ENCODE measurements around the gene TOM1. TPM values are rescaled to one million over a fixed set of nuclear protein-coding genes. Genes with fewer than 3 reads are reported as not detected.
A peak's percentile ranks its signal among the peaks of the same experiment; 100 is the strongest.

Gene TOM1
- total RNA-seq, 1 donor from 2014 or later: 61.5 TPM

DNA sequence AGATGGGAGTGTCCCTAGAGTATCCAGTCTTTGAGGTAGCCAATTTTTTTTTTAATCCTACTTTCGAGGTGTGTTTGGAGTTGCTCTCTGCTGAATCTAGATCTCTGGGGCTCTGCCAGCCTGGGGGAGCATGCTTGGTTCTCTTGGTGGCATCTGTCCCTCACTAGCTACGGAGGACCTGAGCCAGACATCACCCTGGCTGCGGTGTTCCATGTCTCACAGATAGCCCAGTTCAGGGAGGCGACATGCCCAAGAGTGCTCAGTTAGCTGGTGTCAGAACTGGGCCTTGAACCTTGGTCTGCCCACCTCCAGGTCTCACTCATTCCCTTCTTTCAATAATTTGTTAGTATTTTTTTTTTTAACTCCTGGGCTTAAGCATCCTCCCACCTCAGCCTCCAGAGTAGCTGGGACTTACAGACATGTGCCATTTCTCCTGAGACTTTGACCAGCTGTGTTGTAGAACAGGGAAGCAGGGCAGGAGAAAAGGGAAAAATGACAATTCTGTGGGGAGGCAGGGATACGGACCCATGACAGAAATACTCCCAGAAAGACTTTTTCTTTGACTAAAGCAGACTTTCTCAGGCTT is 81.8 kb downstream of the TOM1 start:
- H3K36me3 ChIP-seq (ENCODE audit: control insufficient read depth, insufficient read depth, low read length): peaks cover 2% of the 10 kb centered on the region
- TF ChIP-seq, protein P1, sequence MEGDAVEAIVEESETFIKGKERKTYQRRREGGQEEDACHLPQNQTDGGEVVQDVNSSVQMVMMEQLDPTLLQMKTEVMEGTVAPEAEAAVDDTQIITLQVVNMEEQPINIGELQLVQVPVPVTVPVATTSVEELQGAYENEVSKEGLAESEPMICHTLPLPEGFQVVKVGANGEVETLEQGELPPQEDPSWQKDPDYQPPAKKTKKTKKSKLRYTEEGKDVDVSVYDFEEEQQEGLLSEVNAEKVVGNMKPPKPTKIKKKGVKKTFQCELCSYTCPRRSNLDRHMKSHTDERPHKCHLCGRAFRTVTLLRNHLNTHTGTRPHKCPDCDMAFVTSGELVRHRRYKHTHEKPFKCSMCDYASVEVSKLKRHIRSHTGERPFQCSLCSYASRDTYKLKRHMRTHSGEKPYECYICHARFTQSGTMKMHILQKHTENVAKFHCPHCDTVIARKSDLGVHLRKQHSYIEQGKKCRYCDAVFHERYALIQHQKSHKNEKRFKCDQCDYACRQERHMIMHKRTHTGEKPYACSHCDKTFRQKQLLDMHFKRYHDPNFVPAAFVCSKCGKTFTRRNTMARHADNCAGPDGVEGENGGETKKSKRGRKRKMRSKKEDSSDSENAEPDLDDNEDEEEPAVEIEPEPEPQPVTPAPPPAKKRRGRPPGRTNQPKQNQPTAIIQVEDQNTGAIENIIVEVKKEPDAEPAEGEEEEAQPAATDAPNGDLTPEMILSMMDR (IDR thresholded peaks at IDR 0.05; ENCODE audit: insufficient read depth, low read length, poor library complexity, severe bottlenecking): no peak
- no peak for DNase-seq (ENCODE audit: low read depth)
- peak overlapping the region; percentile 49 for H3K4me3 ChIP-seq (ENCODE audit: low read depth, low read length)
- H3K27me3 ChIP-seq (ENCODE audit: control insufficient read depth, insufficient read depth, low read length): no peaks in the 10 kb centered on the region

DNA sequence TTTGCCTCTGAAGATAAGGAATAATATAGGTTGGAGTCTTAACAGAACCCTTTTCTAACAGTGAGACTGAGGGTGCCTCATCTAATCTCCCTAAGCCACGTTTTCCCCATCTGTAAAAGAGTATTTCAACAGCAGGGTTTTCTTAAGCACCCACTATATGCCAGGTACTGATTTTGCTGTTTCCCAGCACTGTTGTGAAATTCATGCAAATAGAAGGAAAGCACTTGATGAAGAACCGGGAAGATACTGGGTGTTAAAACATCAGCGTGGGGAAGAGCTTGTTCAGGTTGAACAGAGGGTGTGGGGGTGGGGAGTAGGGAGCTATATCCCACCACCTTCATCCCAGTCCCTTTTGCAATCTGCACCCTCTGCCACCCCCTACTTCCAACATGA is 84.0 kb downstream of the TOM1 start:
- DNase-seq (ENCODE audit: low read depth): no peak
- Histone ChIP-seq H3K27me3 (ENCODE audit: control insufficient read depth, insufficient read depth, low read length) (no peaks in the 10 kb centered on the region), H3K36me3 (ENCODE audit: control insufficient read depth, insufficient read depth, low read length) (peaks cover 2% of the 10 kb centered on the region), H3K4me3 (ENCODE audit: low read depth, low read length) (no peak overlapping the region)
- TF ChIP-seq, protein P1 (IDR thresholded peaks at IDR 0.05; ENCODE audit: insufficient read depth, low read length, poor library complexity, severe bottlenecking): no peak

DNA sequence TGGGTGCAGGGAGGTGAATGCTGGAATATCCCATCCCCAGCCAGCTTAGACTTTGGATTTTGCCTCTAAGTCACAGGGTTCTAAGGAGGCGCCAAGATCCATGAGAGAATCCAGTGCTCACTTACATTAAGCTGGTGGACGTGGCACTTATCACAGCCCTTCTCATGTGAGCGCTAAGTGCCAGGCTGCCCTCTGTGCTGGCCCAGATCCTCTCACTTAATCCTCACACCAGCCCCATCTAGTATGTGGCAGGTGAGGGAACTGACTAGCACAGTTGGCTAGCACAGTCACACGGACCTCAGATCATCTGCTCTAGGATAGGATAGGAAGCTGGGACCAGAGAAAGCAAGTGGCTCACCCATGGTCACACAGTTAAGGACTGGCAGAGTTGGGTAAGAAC is 84.8 kb downstream of the TOM1 start:
- TF ChIP-seq, protein P1 (IDR thresholded peaks at IDR 0.05; ENCODE audit: insufficient read depth, low read length, poor library complexity, severe bottlenecking): no peak
- Histone ChIP-seq H3K4me3 (ENCODE audit: low read depth, low read length) (no peak overlapping the region), H3K36me3 (ENCODE audit: control insufficient read depth, insufficient read depth, low read length) (peaks cover 2% of the 10 kb centered on the region), H3K27me3 (ENCODE audit: control insufficient read depth, insufficient read depth, low read length) (no peaks in the 10 kb centered on the region)
- DNase-seq (ENCODE audit: low read depth): no peak

DNA sequence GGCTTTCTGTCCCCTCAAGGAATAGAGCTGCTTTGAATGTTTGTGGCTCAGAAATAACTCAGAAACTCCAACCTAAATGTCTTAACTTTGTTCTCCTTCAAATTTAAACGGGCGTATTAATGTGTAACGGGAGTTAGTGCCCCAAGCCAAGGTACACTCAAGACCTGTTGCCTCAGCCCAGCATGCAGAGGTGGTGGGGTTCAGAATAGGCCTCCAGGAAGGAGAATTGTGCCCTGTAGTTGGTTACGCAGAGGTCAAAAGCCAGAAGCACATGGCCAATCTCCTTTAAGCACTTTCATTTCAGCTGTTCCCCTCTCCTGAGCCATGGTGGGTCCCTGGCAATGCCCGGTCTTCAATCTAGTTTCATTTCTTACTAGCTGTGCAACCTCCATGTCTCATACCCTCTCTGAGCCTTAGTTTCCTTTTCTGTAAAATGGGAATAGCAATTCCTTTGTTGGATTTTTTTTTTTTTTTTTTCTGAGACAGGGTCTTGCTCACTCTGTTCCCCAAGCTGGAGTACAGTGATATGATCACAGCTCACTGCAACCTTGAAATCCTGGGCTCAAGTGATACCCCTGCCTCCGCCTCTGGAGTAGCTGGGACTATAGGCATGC is 85.4 kb downstream of the TOM1 start:
- TF ChIP-seq, protein P1 (IDR thresholded peaks at IDR 0.05; ENCODE audit: insufficient read depth, low read length, poor library complexity, severe bottlenecking): no peak
- Histone ChIP-seq H3K4me3 (ENCODE audit: low read depth, low read length) (no peak overlapping the region), H3K27me3 (ENCODE audit: control insufficient read depth, insufficient read depth, low read length) (no peaks in the 10 kb centered on the region), H3K36me3 (ENCODE audit: control insufficient read depth, insufficient read depth, low read length) (peaks cover 2% of the 10 kb centered on the region)
- DNase-seq (ENCODE audit: low read depth): no peak

DNA sequence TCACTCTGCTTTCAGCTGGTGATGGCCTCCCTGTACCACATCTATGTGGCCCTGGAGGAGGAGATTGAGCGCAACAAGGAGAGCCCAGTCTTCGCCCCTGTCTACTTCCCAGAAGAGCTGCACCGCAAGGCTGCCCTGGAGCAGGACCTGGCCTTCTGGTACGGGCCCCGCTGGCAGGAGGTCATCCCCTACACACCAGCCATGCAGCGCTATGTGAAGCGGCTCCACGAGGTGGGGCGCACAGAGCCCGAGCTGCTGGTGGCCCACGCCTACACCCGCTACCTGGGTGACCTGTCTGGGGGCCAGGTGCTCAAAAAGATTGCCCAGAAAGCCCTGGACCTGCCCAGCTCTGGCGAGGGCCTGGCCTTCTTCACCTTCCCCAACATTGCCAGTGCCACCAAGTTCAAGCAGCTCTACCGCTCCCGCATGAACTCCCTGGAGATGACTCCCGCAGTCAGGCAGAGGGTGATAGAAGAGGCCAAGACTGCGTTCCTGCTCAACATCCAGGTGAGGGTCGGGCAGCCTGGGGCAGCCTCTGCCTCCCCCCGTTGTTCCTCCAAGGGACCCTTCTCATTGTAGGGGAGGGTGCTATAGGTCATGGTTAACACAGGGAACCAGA is 87.1 kb downstream of the TOM1 start:
- DNase-seq (ENCODE audit: low read depth): no peak
- TF ChIP-seq, protein P1 (IDR thresholded peaks at IDR 0.05; ENCODE audit: insufficient read depth, low read length, poor library complexity, severe bottlenecking): no peak

More for the DNA sequence above, 87.1 kb downstream of the TOM1 start:
- peaks cover 3% of the 10 kb centered on the region for H3K36me3 ChIP-seq (ENCODE audit: control insufficient read depth, insufficient read depth, low read length)
- H3K4me3 ChIP-seq (ENCODE audit: low read depth, low read length): no peak overlapping the region
- no peaks in the 10 kb centered on the region for H3K27me3 ChIP-seq (ENCODE audit: control insufficient read depth, insufficient read depth, low read length)

Data from kidney epithelial cell (primary cell).